ENCODE measurements around the gene GRPEL2. TPM values are rescaled to one million over a fixed set of nuclear protein-coding genes. Genes with fewer than 3 reads are reported as not detected.

The GRPEL2 gene
- total RNA-seq, 1 experiment from 2014 or later, result 47.3 TPM

DNA sequence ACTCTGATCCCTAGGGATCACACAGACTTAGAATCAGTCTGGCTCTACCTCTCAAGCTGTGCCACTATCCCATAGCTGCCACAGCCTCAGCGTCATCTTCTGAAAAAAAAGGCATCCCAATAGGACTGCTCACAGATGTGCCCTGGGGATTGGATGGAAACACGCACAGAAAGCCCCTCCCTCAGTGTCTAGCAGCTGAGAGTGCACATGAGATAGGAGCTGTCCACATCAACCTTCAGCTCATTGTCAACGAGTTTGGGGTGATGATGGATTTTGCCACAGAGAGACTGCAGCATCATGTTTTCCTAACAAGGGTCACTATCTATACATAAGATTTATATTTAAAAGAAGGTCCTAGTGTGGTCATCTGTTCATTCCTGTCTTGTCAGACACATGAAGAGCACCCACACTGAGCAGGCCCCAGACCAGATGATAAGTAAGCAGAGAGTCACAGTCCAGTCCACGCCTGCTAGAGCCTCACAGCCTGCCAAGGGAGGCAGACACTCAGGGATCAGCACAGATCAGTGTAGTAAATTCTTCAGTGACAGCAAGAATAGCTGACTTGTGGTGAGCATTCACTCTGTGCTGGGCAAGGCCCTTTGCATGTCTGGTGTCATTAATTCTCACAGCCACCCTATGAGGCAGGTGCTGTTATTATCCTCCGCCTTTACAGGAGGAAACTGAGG is 47.8 kb upstream of the GRPEL2 start:
- Histone ChIP-seq H3K56ac (ENCODE audit: insufficient read length, low read depth, low read length) (no peak overlapping the region), H3K23ac (ENCODE audit: insufficient read length, low read depth, low read length) (no peak overlapping the region), H3K18ac (ENCODE audit: insufficient read length, low read depth, low read length) (no peak overlapping the region), H3K9me3 (ENCODE audit: control insufficient read depth, low read depth, low read length) (no peaks in the 10 kb centered on the region), H3K14ac (ENCODE audit: insufficient read depth, low read length) (no peak overlapping the region), H2BK5ac (ENCODE audit: insufficient read length, low read length) (no peak overlapping the region), H3K9ac (ENCODE audit: extremely low read depth, insufficient read length, low read length) (no peak overlapping the region), H3K79me1 (ENCODE audit: insufficient read depth, low read depth, low read length, poor library complexity, severe bottlenecking) (no peaks in the 10 kb centered on the region), H3K79me2 (ENCODE audit: insufficient read depth, low read length) (no peaks in the 10 kb centered on the region), H4K8ac (replicated peaks; ENCODE audit: insufficient read length, low read depth, low read length) (no peak overlapping the region), H3K4ac (ENCODE audit: low read depth, low read length) (no peak overlapping the region), H2BK15ac (ENCODE audit: low read depth, low read length) (no peak overlapping the region), H2BK120ac (ENCODE audit: low read depth, low read length, poor library complexity, severe bottlenecking) (no peak overlapping the region), H4K91ac (ENCODE audit: insufficient read length, low read depth, low read length) (no peak overlapping the region), H2AFZ (ENCODE audit: low read length) (no peak overlapping the region), H2BK12ac (ENCODE audit: insufficient read length, low read depth, low read length) (no peak overlapping the region), H4K20me1 (ENCODE audit: control insufficient read depth, insufficient read depth, insufficient read length) (no peaks in the 10 kb centered on the region), H3K4me1 (ENCODE audit: insufficient read depth, low read length) (no peaks in the 10 kb centered on the region; the same call in 1 of the 2 replicates), H3K27ac (ENCODE audit: insufficient read length, low read depth, low read length) (no peak overlapping the region), H3K4me2 (ENCODE audit: insufficient read depth, insufficient read length, low read length) (no peak overlapping the region), H3T11ph (ENCODE audit: low read length) (no peak overlapping the region), H3K27me3 (ENCODE audit: insufficient read depth, low read length) (no peaks in the 10 kb centered on the region), H2AK5ac (ENCODE audit: insufficient read length, low read length) (no peak overlapping the region), H2BK20ac (ENCODE audit: low read depth, low read length, poor library complexity, severe bottlenecking) (no peak overlapping the region), H4K5ac (ENCODE audit: insufficient read length, low read depth, low read length) (no peak overlapping the region), H3K23me2 (ENCODE audit: insufficient read length, low read depth, low read length, poor library complexity, severe bottlenecking) (no peaks in the 10 kb centered on the region)
- H3K27ac Mint-ChIP-seq, result no peak overlapping the region
- peaks cover 10 to 15% of the 10 kb centered on the region in 2 experiments for H3K4me1 Mint-ChIP-seq
- no peaks in the 10 kb centered on the region; the same call in 1 of the 2 replicates for H3K27me3 Mint-ChIP-seq (ENCODE audit: low read depth)
- H3K36me3 Mint-ChIP-seq (ENCODE audit: insufficient read depth in 1 of 3, low read depth in 3 of 3), result no peaks in the 10 kb centered on the region
- TF ChIP-seq CTCF (conservative IDR thresholded peaks at IDR 0.05), result no peak
- no peaks in the 10 kb centered on the region for H3K9me3 Mint-ChIP-seq
- DNase-seq, result no peak
- H3K4me3 Mint-ChIP-seq, result no peak overlapping the region
- no CpG with 5 or more reads among the region's 5 CpGs for WGBS (ENCODE audit: extremely low coverage, insufficient read length, low lambda C conversion rate)

Data from H9 (cell line).